AG04450 (cell line): Measurements from ENCODE around the gene ALOX5. TPM values are rescaled to one million over a fixed set of nuclear protein-coding genes. Genes with fewer than 3 reads are reported as not detected.

ENCODE experiments used
- CTCF ChIA-PET: fragments of 300-600, 350-600 bp; formaldehyde crosslinking; extraction: SDS; loops from one replicate; lab custom pipeline; 2022; ENCODE audit warnings: antibody characterized with exemption, inconsistent platforms; lab: Charles Lee
- POLR2A ChIA-PET: fragments of 350-600 bp; formaldehyde crosslinking; extraction: SDS; loops from one replicate; lab custom pipeline; 2021; ENCODE audit warnings: antibody characterized with exemption, inconsistent platforms; lab: Yijun Ruan, JAX
- DNase-seq: peaks from one replicate; pipeline ENCODE4 v3.0.0-alpha.2; 2011; ENCODE audit warnings: low read depth, low spot score
- H3K27ac ChIP-seq: one replicate; pipeline ENCODE4 v1.5.1; 2012; ENCODE audit warnings: low read depth, low read length, control low read depth
- H3K27me3 ChIP-seq: one replicate; pipeline ENCODE4 v1.6.0; 2012; ENCODE audit warnings: low read length; ENCODE audit not compliant: control insufficient read depth, insufficient read depth
- H3K4me3 ChIP-seq: 2 replicates; pipeline ENCODE4 v1.5.1; 2011; ENCODE audit warnings: mild to moderate bottlenecking, low read depth, low read length, control low read depth
- H3K9me3 ChIP-seq: 2 replicates; pipeline ENCODE4 v1.5.1; 2012; ENCODE audit warnings: low read length; ENCODE audit not compliant: control insufficient read depth, insufficient read depth
- CTCF ChIP-seq: IDR thresholded peaks from 2 replicates; pipeline ENCODE4 v1.5.1; 2011; ENCODE audit warnings: low read depth, low read length, control low read depth, inconsistent platforms
- polyA plus RNA-seq: library from polyadenylated mRNA; depleted of rRNA; stranded (reverse); fragments of >200 nt; gene quantifications from 2 replicates; pipeline ENCODE4 v1.2.3, GENCODE V29; 2011

Gene ALOX5
- polyA plus RNA-seq, 1 experiment: not detected

GRCh38 chr10:45457487-45457886 is 83.5 kb downstream of the ALOX5 start:
- Histone ChIP-seq H3K4me3 (no peak overlapping the region), H3K27ac (no peak overlapping the region), H3K27me3 (no peaks in the 10 kb centered on the region), H3K9me3 (no peaks in the 10 kb centered on the region)
- POLR2A ChIA-PET: no interaction called here
- CTCF ChIA-PET: interaction anchor here (0.5 kb wide), 1 partner anchor 219 kb away, joined by 3 read pairs; no protein-coding TSS in a partner anchor
- DNase-seq: no peak
- TF ChIP-seq CTCF: no peak

- DNase-seq: no peak
- H3K9me3 ChIP-seq: no peaks in the 10 kb centered on the region
- POLR2A ChIA-PET: no interaction called here
- CTCF ChIA-PET: interaction anchor here (2.3 kb wide), 1 partner anchor 212 kb away, joined by 6 read pairs; no protein-coding TSS in a partner anchor
- H3K4me3 ChIP-seq: no peak overlapping the region
- no peak overlapping the region for H3K27ac ChIP-seq
- TF ChIP-seq CTCF: no peak
- H3K27me3 ChIP-seq: no peaks in the 10 kb centered on the region
These were observed 86.3 kb downstream of the ALOX5 start for GRCh38 chr10:45460235-45460878.

- ChIA-PET CTCF (interaction anchor here (0.7 to 2.3 kb wide), 2 partner anchors 206 to 211 kb away, joined by 3 to 6 read pairs; no protein-coding TSS in a partner anchor), POLR2A (no interaction called here)
- Histone ChIP-seq H3K27ac (no peak overlapping the region), H3K27me3 (no peaks in the 10 kb centered on the region), H3K4me3 (no peak overlapping the region), H3K9me3 (no peaks in the 10 kb centered on the region)
- TF ChIP-seq CTCF: no peak
- no peak for DNase-seq
These were observed 87.0 kb downstream of the ALOX5 start for GRCh38 chr10:45461034-45461433.

- ChIA-PET CTCF (interaction anchor here (2.1 to 2.5 kb wide), 2 partner anchors 208 to 213 kb away, joined by 12 to 28 read pairs; partner anchors contain the start of gene ZFAND4), POLR2A (no interaction called here)
- DNase-seq: no peak
- Histone ChIP-seq H3K4me3 (no peak overlapping the region), H3K27me3 (no peaks in the 10 kb centered on the region), H3K9me3 (no peaks in the 10 kb centered on the region), H3K27ac (no peak overlapping the region)
- TF ChIP-seq CTCF: no peak
These were observed 89.5 kb downstream of the ALOX5 start for GRCh38 chr10:45463244-45464116.
